ENCODE results near the gene REG4. TPM values are rescaled to one million over a fixed set of nuclear protein-coding genes. Genes with fewer than 3 reads are reported as not detected.

The REG4 gene
- total and polyA plus RNA-seq, 3 experiments from 2014 or later: 2.5 to 4.4 (median 3.0) TPM

GRCh38 chr1:119762409-119762808 is 48.9 kb downstream of the REG4 start:
- Histone ChIP-seq H3K36me3 (ENCODE audit: insufficient read depth, low read length) (no peaks in the 10 kb centered on the region), H3K27ac (ENCODE audit: low read depth, low read length) (no peak overlapping the region), H3K9me3 (ENCODE audit: low read length) (no peaks in the 10 kb centered on the region), H3K4me3 (ENCODE audit: low read length) (no peak overlapping the region), H3K4me1 (ENCODE audit: insufficient read depth, low read length) (no peaks in the 10 kb centered on the region), H3K27me3 (ENCODE audit: insufficient read depth, low read length, poor library complexity, severe bottlenecking) (no peaks in the 10 kb centered on the region)
- H3K4me3 Mint-ChIP-seq: no peak overlapping the region
- peaks cover 6 to 27% of the 10 kb centered on the region in 2 donors for H3K27me3 Mint-ChIP-seq
- H3K9me3 Mint-ChIP-seq: no peaks in the 10 kb centered on the region
- no peak for DNase-seq
- H3K4me1 Mint-ChIP-seq: no peaks in the 10 kb centered on the region
- H3K36me3 Mint-ChIP-seq: no peaks in the 10 kb centered on the region
- CTCF ChIA-PET: no interaction called here
- POLR2A ChIA-PET: no interaction called here
- H3K27ac Mint-ChIP-seq: no peak overlapping the region

- Histone ChIP-seq H3K36me3 (ENCODE audit: insufficient read depth, low read length) (no peaks in the 10 kb centered on the region), H3K4me3 (ENCODE audit: low read length) (no peak overlapping the region), H3K9me3 (ENCODE audit: low read length) (no peaks in the 10 kb centered on the region), H3K4me1 (ENCODE audit: insufficient read depth, low read length) (no peaks in the 10 kb centered on the region), H3K27ac (ENCODE audit: low read depth, low read length) (no peak overlapping the region), H3K27me3 (ENCODE audit: insufficient read depth, low read length, poor library complexity, severe bottlenecking) (no peaks in the 10 kb centered on the region)
- Mint-ChIP-seq H3K4me1 (no peaks in the 10 kb centered on the region), H3K9me3 (no peaks in the 10 kb centered on the region), H3K27ac (no peak overlapping the region), H3K4me3 (no peak overlapping the region), H3K36me3 (no peaks in the 10 kb centered on the region), H3K27me3 (peaks cover 7 to 32% of the 10 kb centered on the region in 2 donors)
- no peak for DNase-seq
- POLR2A ChIA-PET: no interaction called here
- CTCF ChIA-PET: no interaction called here
These were observed 52.7 kb downstream of the REG4 start for GRCh38 chr1:119758584-119758983.

- Histone ChIP-seq H3K27me3 (ENCODE audit: insufficient read depth, low read length, poor library complexity, severe bottlenecking) (no peaks in the 10 kb centered on the region), H3K4me3 (ENCODE audit: low read length) (no peak overlapping the region), H3K9me3 (ENCODE audit: low read length) (no peaks in the 10 kb centered on the region), H3K4me1 (ENCODE audit: insufficient read depth, low read length) (no peaks in the 10 kb centered on the region), H3K27ac (ENCODE audit: low read depth, low read length) (no peak overlapping the region), H3K36me3 (ENCODE audit: insufficient read depth, low read length) (no peaks in the 10 kb centered on the region)
- H3K27me3 Mint-ChIP-seq: peaks cover 9 to 25% of the 10 kb centered on the region in 2 donors
- ChIA-PET CTCF (no interaction called here), POLR2A (no interaction called here)
- H3K9me3 Mint-ChIP-seq: peaks cover 0 to 3% (median 0%) of the 10 kb centered on the region in 5 donors
- no peaks in the 10 kb centered on the region for H3K36me3 Mint-ChIP-seq
- no peaks in the 10 kb centered on the region for H3K4me1 Mint-ChIP-seq
- no peak for DNase-seq
- no peak overlapping the region for H3K4me3 Mint-ChIP-seq
- no peak overlapping the region for H3K27ac Mint-ChIP-seq
These were observed 58.7 kb downstream of the REG4 start for GRCh38 chr1:119752592-119752991.

GRCh38 chr1:119748040-119748439 is 63.2 kb downstream of the REG4 start:
- CTCF ChIA-PET: interaction anchor here (0.8 kb wide), 1 partner anchor 14 kb away, joined by 3 read pairs; no protein-coding TSS in a partner anchor
- peaks cover 0 to 4% (median 0%) of the 10 kb centered on the region in 3 donors for H3K4me1 Mint-ChIP-seq
- H3K4me3 ChIP-seq (ENCODE audit: low read length): no peak overlapping the region

GRCh38 chr1:119747451-119747850 is 63.8 kb downstream of the REG4 start:
- Histone ChIP-seq H3K4me1 (ENCODE audit: insufficient read depth, low read length) (no peaks in the 10 kb centered on the region), H3K36me3 (ENCODE audit: insufficient read depth, low read length) (no peaks in the 10 kb centered on the region), H3K27me3 (ENCODE audit: insufficient read depth, low read length, poor library complexity, severe bottlenecking) (no peaks in the 10 kb centered on the region), H3K4me3 (ENCODE audit: low read length) (no peak overlapping the region), H3K27ac (ENCODE audit: low read depth, low read length) (no peak overlapping the region), H3K9me3 (ENCODE audit: low read length) (no peaks in the 10 kb centered on the region)
- CTCF ChIA-PET: interaction anchor here (0.8 kb wide), 1 partner anchor 13 kb away, joined by 3 read pairs; no protein-coding TSS in a partner anchor
- H3K4me1 Mint-ChIP-seq: peaks cover 0 to 4% (median 0%) of the 10 kb centered on the region in 3 donors
- peaks cover 3 to 4% of the 10 kb centered on the region in 2 donors for H3K27me3 Mint-ChIP-seq
- no peak overlapping the region for H3K27ac Mint-ChIP-seq
- H3K9me3 Mint-ChIP-seq: peaks cover 0 to 4% (median 0%) of the 10 kb centered on the region in 5 donors
- no peak overlapping the region for H3K4me3 Mint-ChIP-seq
- H3K36me3 Mint-ChIP-seq: peaks cover 0 to 1% (median 0%) of the 10 kb centered on the region in 3 donors
- POLR2A ChIA-PET: no interaction called here
- no peak for DNase-seq

More at GRCh38 chr1:119748040-119748439, 63.2 kb downstream of the REG4 start:
- Mint-ChIP-seq H3K27me3 (peaks cover 4 to 5% of the 10 kb centered on the region in 2 donors), H3K9me3 (peaks cover 0 to 4% (median 0%) of the 10 kb centered on the region in 5 donors), H3K4me3 (no peak overlapping the region), H3K27ac (no peak overlapping the region), H3K36me3 (peaks cover 0 to 1% (median 0%) of the 10 kb centered on the region in 3 donors)
- Histone ChIP-seq H3K36me3 (ENCODE audit: insufficient read depth, low read length) (no peaks in the 10 kb centered on the region), H3K4me1 (ENCODE audit: insufficient read depth, low read length) (no peaks in the 10 kb centered on the region), H3K9me3 (ENCODE audit: low read length) (no peaks in the 10 kb centered on the region), H3K27ac (ENCODE audit: low read depth, low read length) (no peak overlapping the region), H3K27me3 (ENCODE audit: insufficient read depth, low read length, poor library complexity, severe bottlenecking) (no peaks in the 10 kb centered on the region)
- POLR2A ChIA-PET: no interaction called here
- DNase-seq: no peak

- no peak for DNase-seq
- Mint-ChIP-seq H3K27me3 (no peaks in the 10 kb centered on the region), H3K27ac (no peak overlapping the region), H3K4me3 (no peak overlapping the region), H3K9me3 (peaks cover 0 to 2% (median 0%) of the 10 kb centered on the region in 5 donors), H3K36me3 (peaks cover 0 to 1% (median 0%) of the 10 kb centered on the region in 3 donors), H3K4me1 (peaks cover 0 to 4% (median 0%) of the 10 kb centered on the region in 3 donors)
- Histone ChIP-seq H3K36me3 (ENCODE audit: insufficient read depth, low read length) (no peaks in the 10 kb centered on the region), H3K9me3 (ENCODE audit: low read length) (no peaks in the 10 kb centered on the region), H3K27ac (ENCODE audit: low read depth, low read length) (no peak overlapping the region), H3K4me1 (ENCODE audit: insufficient read depth, low read length) (no peaks in the 10 kb centered on the region), H3K27me3 (ENCODE audit: insufficient read depth, low read length, poor library complexity, severe bottlenecking) (no peaks in the 10 kb centered on the region), H3K4me3 (ENCODE audit: low read length) (no peak overlapping the region)
- POLR2A ChIA-PET: no interaction called here
- CTCF ChIA-PET: interaction anchor here (0.9 to 1.5 kb wide), 4 partner anchors 9 to 21 kb away, joined by 3 to 4 read pairs (median 3); no protein-coding TSS in a partner anchor
These were observed 66.2 kb downstream of the REG4 start for GRCh38 chr1:119745034-119745433.

GRCh38 chr1:119744598-119744942 is 66.7 kb downstream of the REG4 start:
- peaks cover 0 to 1% (median 0%) of the 10 kb centered on the region in 3 donors for H3K36me3 Mint-ChIP-seq

More at GRCh38 chr1:119744598-119744942, 66.7 kb downstream of the REG4 start:
- H3K9me3 Mint-ChIP-seq: peaks cover 0 to 2% (median 0%) of the 10 kb centered on the region in 5 donors
- H3K4me3 Mint-ChIP-seq: no peak overlapping the region
- ChIA-PET CTCF (interaction anchor here (0.9 to 1.5 kb wide), 5 partner anchors 9 to 21 kb away, joined by 3 to 4 read pairs (median 3); no protein-coding TSS in a partner anchor), POLR2A (no interaction called here)
- peaks cover 0 to 4% (median 0%) of the 10 kb centered on the region in 3 donors for H3K4me1 Mint-ChIP-seq
- Histone ChIP-seq H3K9me3 (ENCODE audit: low read length) (no peaks in the 10 kb centered on the region), H3K27ac (ENCODE audit: low read depth, low read length) (no peak overlapping the region), H3K36me3 (ENCODE audit: insufficient read depth, low read length) (no peaks in the 10 kb centered on the region), H3K27me3 (ENCODE audit: insufficient read depth, low read length, poor library complexity, severe bottlenecking) (no peaks in the 10 kb centered on the region), H3K4me1 (ENCODE audit: insufficient read depth, low read length) (no peaks in the 10 kb centered on the region), H3K4me3 (ENCODE audit: low read length) (no peak overlapping the region)
- DNase-seq: no peak
- H3K27me3 Mint-ChIP-seq: no peaks in the 10 kb centered on the region
- no peak overlapping the region for H3K27ac Mint-ChIP-seq
